Measurements from ENCODE around the gene MIEF1.
A peak's percentile ranks its signal among the peaks of the same experiment; 100 is the strongest.

The MIEF1 gene

DNA sequence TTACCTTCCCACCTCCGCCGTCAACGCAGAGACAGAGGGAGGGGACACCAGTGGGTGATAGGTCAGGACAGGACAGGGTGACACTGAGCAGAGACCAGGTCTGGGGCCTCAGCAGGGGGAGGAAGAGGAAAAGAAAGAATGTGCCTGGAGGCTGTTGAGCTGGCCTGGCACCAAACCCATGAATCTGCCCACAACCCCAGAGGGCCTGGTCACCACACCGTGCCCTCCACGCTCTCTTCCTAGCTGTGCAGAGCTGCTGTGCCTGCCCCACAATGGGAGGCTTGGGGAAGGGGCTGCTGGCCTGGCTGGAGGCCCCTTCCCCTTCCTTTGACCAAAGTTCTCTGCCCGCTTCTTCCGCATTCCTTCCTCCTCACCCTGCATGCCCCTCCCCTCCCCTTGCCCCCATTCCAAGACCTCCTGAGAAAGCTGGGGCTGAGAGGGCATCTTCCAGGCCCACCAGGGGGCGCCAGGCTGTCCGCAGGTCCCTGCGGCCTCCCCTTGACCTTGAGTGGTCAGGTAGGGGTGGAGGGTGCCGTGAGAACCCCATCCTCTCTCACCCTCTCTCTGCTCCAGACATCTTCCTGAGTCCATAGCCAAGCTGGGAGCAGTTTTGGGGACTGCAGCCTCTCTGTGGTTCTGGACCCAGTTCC, 57.5 kb downstream of the MIEF1 start:
- no peaks in the 10 kb centered on the region for H3K79me1 ChIP-seq (ENCODE audit: low read length)
- H3K4me2 ChIP-seq (ENCODE audit: low read length) = no peak overlapping the region
- H3K4ac ChIP-seq (ENCODE audit: low read depth, low read length) = no peak overlapping the region
- H2AK5ac ChIP-seq (ENCODE audit: low read length) = no peak overlapping the region
- H3K18ac ChIP-seq (ENCODE audit: low read length) = no peak overlapping the region
- no peak overlapping the region for H3K4me3 ChIP-seq (ENCODE audit: low read length)
- no peak overlapping the region for H4K8ac ChIP-seq (ENCODE audit: low read depth, low read length)
- DNase-seq = peak; percentile 80
- H2BK15ac ChIP-seq (replicated peaks; ENCODE audit: low read depth) = no peak overlapping the region
- H3K9ac ChIP-seq (ENCODE audit: low read length) = no peak overlapping the region
- H2BK5ac ChIP-seq (ENCODE audit: low read length) = no peak overlapping the region
- H3K56ac ChIP-seq (ENCODE audit: low read length) = no peak overlapping the region
- H2BK120ac ChIP-seq (ENCODE audit: low read depth, low read length) = no peak overlapping the region
- H3K4me1 ChIP-seq (ENCODE audit: control insufficient read depth, low read depth, low read length) = no peaks in the 10 kb centered on the region
- no CpG with 5 or more reads among the region's 11 CpGs for WGBS (ENCODE audit: extremely low coverage, insufficient coverage, low lambda C conversion rate)
- peaks cover 18% of the 10 kb centered on the region for H3K27me3 ChIP-seq (ENCODE audit: insufficient read depth, low read length, poor library complexity)
- H3K23ac ChIP-seq (ENCODE audit: low read length) = no peak overlapping the region
- H3K79me2 ChIP-seq (ENCODE audit: control insufficient read depth, insufficient read depth, low read length) = no peaks in the 10 kb centered on the region
- no peaks in the 10 kb centered on the region for H3K36me3 ChIP-seq (ENCODE audit: control insufficient read depth, insufficient read depth, low read length)
- H4K5ac ChIP-seq (ENCODE audit: low read length) = no peak overlapping the region
- H3K27ac ChIP-seq (ENCODE audit: low read depth, low read length) = no peak overlapping the region

DNA sequence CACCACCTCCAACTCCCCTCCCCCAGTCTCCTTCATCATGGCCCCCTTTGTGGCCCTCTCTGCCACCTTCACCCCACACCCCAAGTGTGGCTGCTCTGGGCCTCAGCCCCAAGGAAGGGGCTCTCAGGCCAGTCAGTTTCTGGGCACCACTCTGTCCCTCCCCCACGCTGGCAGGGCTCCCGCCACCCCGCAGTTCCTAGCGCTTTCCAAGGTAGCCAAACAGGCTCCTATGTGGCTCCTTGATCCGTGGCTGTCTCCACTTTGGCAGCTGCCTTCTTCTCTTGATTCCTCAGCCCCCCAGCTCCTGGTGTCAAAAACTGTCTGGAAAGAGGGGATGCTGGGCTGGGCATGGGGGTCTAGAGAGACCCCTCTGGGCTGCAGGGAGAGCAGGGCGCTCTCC, 58.0 kb downstream of the MIEF1 start:
- Histone ChIP-seq H2BK120ac (ENCODE audit: low read depth, low read length) (no peak overlapping the region), H2BK15ac (replicated peaks; ENCODE audit: low read depth) (no peak overlapping the region), H3K27me3 (ENCODE audit: insufficient read depth, low read length, poor library complexity) (peaks cover 18% of the 10 kb centered on the region), H3K4me3 (ENCODE audit: low read length) (no peak overlapping the region), H3K56ac (ENCODE audit: low read length) (no peak overlapping the region), H3K4me1 (ENCODE audit: control insufficient read depth, low read depth, low read length) (no peaks in the 10 kb centered on the region), H3K23ac (ENCODE audit: low read length) (no peak overlapping the region), H3K36me3 (ENCODE audit: control insufficient read depth, insufficient read depth, low read length) (no peaks in the 10 kb centered on the region), H3K4me2 (ENCODE audit: low read length) (no peak overlapping the region), H3K18ac (ENCODE audit: low read length) (no peak overlapping the region), H3K9ac (ENCODE audit: low read length) (no peak overlapping the region), H3K79me1 (ENCODE audit: low read length) (no peaks in the 10 kb centered on the region), H3K4ac (ENCODE audit: low read depth, low read length) (no peak overlapping the region), H2BK5ac (ENCODE audit: low read length) (no peak overlapping the region), H4K5ac (ENCODE audit: low read length) (no peak overlapping the region), H3K27ac (ENCODE audit: low read depth, low read length) (no peak overlapping the region), H4K8ac (ENCODE audit: low read depth, low read length) (no peak overlapping the region), H3K79me2 (ENCODE audit: control insufficient read depth, insufficient read depth, low read length) (no peaks in the 10 kb centered on the region), H2AK5ac (ENCODE audit: low read length) (no peak overlapping the region)
- no peak for DNase-seq
- no CpG with 5 or more reads among the region's 6 CpGs for WGBS (ENCODE audit: extremely low coverage, insufficient coverage, low lambda C conversion rate)

GRCh38 chr22:39562839-39563489, 60.9 kb downstream of the MIEF1 start:
- Histone ChIP-seq H3K23ac (ENCODE audit: low read length) (no peak overlapping the region), H3K79me1 (ENCODE audit: low read length) (no peaks in the 10 kb centered on the region), H3K79me2 (ENCODE audit: control insufficient read depth, insufficient read depth, low read length) (no peaks in the 10 kb centered on the region), H3K4ac (ENCODE audit: low read depth, low read length) (no peak overlapping the region), H2BK120ac (ENCODE audit: low read depth, low read length) (no peak overlapping the region), H3K4me1 (ENCODE audit: control insufficient read depth, low read depth, low read length) (no peaks in the 10 kb centered on the region), H3K36me3 (ENCODE audit: control insufficient read depth, insufficient read depth, low read length) (no peaks in the 10 kb centered on the region), H3K18ac (ENCODE audit: low read length) (no peak overlapping the region), H3K9ac (ENCODE audit: low read length) (no peak overlapping the region), H4K5ac (ENCODE audit: low read length) (no peak overlapping the region), H4K8ac (ENCODE audit: low read depth, low read length) (no peak overlapping the region), H3K56ac (ENCODE audit: low read length) (no peak overlapping the region), H2AK5ac (ENCODE audit: low read length) (no peak overlapping the region), H3K4me3 (ENCODE audit: low read length) (no peak overlapping the region), H2BK15ac (replicated peaks; ENCODE audit: low read depth) (no peak overlapping the region), H3K27me3 (ENCODE audit: insufficient read depth, low read length, poor library complexity) (no peaks in the 10 kb centered on the region), H2BK5ac (ENCODE audit: low read length) (no peak overlapping the region), H3K4me2 (ENCODE audit: low read length) (no peak overlapping the region), H3K27ac (ENCODE audit: low read depth, low read length) (no peak overlapping the region)
- 100% methylated on average over 1 of the region's 9 CpGs for WGBS (ENCODE audit: extremely low coverage, insufficient coverage, low lambda C conversion rate)
- DNase-seq = no peak

DNA sequence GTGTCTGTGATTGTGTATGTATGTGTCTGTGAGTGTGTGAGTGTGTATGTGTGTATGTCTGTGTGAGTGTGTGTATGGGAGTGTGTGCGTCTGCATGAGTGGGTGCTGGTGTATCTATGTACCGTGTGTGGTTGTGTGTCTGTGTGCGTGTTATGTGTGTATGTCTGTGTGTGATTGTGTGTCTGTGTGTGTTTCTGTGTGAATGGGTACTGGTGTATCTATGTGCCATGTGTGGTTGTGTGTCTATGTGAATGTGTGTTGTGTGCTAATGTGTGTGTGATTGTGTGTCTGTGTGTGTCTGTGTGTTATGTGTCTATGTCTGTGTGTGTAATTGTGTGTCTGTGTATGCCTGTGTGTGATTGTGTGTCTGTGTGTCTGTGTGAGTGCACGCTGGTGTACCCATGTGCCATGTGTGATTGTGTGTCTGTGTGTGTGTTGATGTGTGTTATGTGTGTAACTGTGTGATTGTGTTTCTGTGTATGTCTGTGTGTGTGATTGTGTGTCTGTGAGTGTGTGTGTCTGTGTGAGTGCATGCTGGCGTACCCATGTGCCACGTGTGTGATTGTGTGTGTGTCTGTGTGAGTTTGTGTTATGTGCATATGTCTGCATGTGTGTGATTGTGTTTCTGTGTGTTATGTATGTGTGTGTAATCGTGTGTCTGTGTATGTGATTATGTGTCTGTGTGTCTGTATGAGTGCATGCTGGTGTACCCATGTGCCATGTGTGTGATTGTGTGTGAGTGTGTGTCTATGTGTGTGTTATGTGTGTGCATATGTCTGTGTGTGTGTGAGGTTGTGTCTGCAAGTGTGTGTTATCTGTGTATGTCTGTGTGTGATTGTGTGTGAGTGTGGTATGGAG, 61.7 kb downstream of the MIEF1 start:
- Histone ChIP-seq H3K27me3 (ENCODE audit: insufficient read depth, low read length, poor library complexity) (no peaks in the 10 kb centered on the region), H4K5ac (ENCODE audit: low read length) (no peak overlapping the region), H3K79me1 (ENCODE audit: low read length) (no peaks in the 10 kb centered on the region), H4K8ac (ENCODE audit: low read depth, low read length) (no peak overlapping the region), H3K4ac (ENCODE audit: low read depth, low read length) (no peak overlapping the region), H2AK5ac (ENCODE audit: low read length) (no peak overlapping the region), H3K36me3 (ENCODE audit: control insufficient read depth, insufficient read depth, low read length) (no peaks in the 10 kb centered on the region), H2BK5ac (ENCODE audit: low read length) (no peak overlapping the region), H3K18ac (ENCODE audit: low read length) (no peak overlapping the region), H3K4me2 (ENCODE audit: low read length) (no peak overlapping the region), H3K79me2 (ENCODE audit: control insufficient read depth, insufficient read depth, low read length) (no peaks in the 10 kb centered on the region), H3K4me1 (ENCODE audit: control insufficient read depth, low read depth, low read length) (no peaks in the 10 kb centered on the region), H3K56ac (ENCODE audit: low read length) (no peak overlapping the region), H3K9ac (ENCODE audit: low read length) (no peak overlapping the region), H3K4me3 (ENCODE audit: low read length) (no peak overlapping the region), H2BK15ac (replicated peaks; ENCODE audit: low read depth) (no peak overlapping the region), H2BK120ac (ENCODE audit: low read depth, low read length) (no peak overlapping the region), H3K23ac (ENCODE audit: low read length) (no peak overlapping the region), H3K27ac (ENCODE audit: low read depth, low read length) (no peak overlapping the region)
- DNase-seq = no peak
- WGBS (ENCODE audit: extremely low coverage, insufficient coverage, low lambda C conversion rate) = no CpG with 5 or more reads among the region's 7 CpGs

DNA sequence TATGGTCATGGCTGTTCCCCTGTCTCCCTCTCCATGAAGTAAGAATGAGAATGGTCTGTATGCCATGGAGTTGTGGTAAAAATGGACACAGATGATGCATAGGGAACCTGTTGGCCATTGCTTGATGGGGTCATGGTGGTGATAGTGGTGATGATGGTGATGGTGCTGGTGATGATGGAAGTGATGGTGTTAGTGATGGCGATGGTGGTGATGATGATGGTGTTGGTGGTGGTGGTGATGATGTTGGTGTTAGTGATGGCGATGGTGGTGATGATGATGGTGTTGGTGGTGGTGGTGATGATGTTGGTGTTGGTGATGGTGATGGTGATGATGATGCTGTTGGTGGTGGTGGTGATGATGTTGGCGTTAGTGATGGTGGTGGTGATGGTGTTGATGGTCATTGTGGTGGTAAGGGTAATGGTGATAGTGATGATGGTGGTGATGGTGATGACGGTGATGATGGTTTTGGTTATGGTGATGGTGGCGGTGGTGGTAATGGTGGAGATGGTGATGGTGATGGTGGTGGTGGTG, 63.4 kb downstream of the MIEF1 start:
- no peaks in the 10 kb centered on the region for H3K79me1 ChIP-seq (ENCODE audit: low read length)
- no peaks in the 10 kb centered on the region for H3K4me1 ChIP-seq (ENCODE audit: control insufficient read depth, low read depth, low read length)
- no peak overlapping the region for H3K27ac ChIP-seq (ENCODE audit: low read depth, low read length)
- H2AK5ac ChIP-seq (ENCODE audit: low read length) = no peak overlapping the region
- H3K23ac ChIP-seq (ENCODE audit: low read length) = no peak overlapping the region
- H3K36me3 ChIP-seq (ENCODE audit: control insufficient read depth, insufficient read depth, low read length) = no peaks in the 10 kb centered on the region
- H3K4me3 ChIP-seq (ENCODE audit: low read length) = no peak overlapping the region
- H2BK5ac ChIP-seq (ENCODE audit: low read length) = no peak overlapping the region
- no peak overlapping the region for H3K9ac ChIP-seq (ENCODE audit: low read length)
- H4K8ac ChIP-seq (ENCODE audit: low read depth, low read length) = no peak overlapping the region
- no peak overlapping the region for H3K56ac ChIP-seq (ENCODE audit: low read length)
- no peak overlapping the region for H3K4ac ChIP-seq (ENCODE audit: low read depth, low read length)
- no peak overlapping the region for H4K5ac ChIP-seq (ENCODE audit: low read length)
- no peaks in the 10 kb centered on the region for H3K27me3 ChIP-seq (ENCODE audit: insufficient read depth, low read length, poor library complexity)
- no peaks in the 10 kb centered on the region for H3K79me2 ChIP-seq (ENCODE audit: control insufficient read depth, insufficient read depth, low read length)
- no peak overlapping the region for H2BK120ac ChIP-seq (ENCODE audit: low read depth, low read length)
- H3K4me2 ChIP-seq (ENCODE audit: low read length) = no peak overlapping the region
- DNase-seq = no peak
- H2BK15ac ChIP-seq (replicated peaks; ENCODE audit: low read depth) = no peak overlapping the region
- H3K18ac ChIP-seq (ENCODE audit: low read length) = no peak overlapping the region
- no CpG with 5 or more reads among the region's 5 CpGs for WGBS (ENCODE audit: extremely low coverage, insufficient coverage, low lambda C conversion rate)

Data from mesendoderm (in vitro differentiated cells).